ENCODE measurements around the gene SCEL.

Gene SCEL

GRCh38 chr13:77536358-77536757 lies 852 bp downstream of the SCEL start:
- Histone ChIP-seq H3K27me3 (ENCODE audit: control insufficient read depth, low read length) (no peaks in the 10 kb centered on the region), H3K9me3 (ENCODE audit: control insufficient read depth, insufficient read depth, low read length) (no peaks in the 10 kb centered on the region), H3K4me1 (ENCODE audit: control insufficient read depth, low read length) (no peaks in the 10 kb centered on the region), H3K9me2 (replicated peaks; ENCODE audit: control insufficient read depth, low read length) (no peaks in the 10 kb centered on the region), H3K4me2 (ENCODE audit: low read length) (no peak overlapping the region), H3K36me3 (ENCODE audit: control insufficient read depth, low read length) (no peaks in the 10 kb centered on the region), H3K79me2 (ENCODE audit: control insufficient read depth, low read length) (no peaks in the 10 kb centered on the region), H3K27ac (ENCODE audit: low read depth, low read length) (no peak overlapping the region), H3F3A (ENCODE audit: control insufficient read depth, insufficient read depth) (no peaks in the 10 kb centered on the region), H3K4me3 (ENCODE audit: low read length) (no peak overlapping the region), H4K20me1 (ENCODE audit: control insufficient read depth, insufficient read depth, low read depth, low read length) (no peaks in the 10 kb centered on the region)
- TF ChIP-seq CTCF (IDR thresholded peaks at IDR 0.05; ENCODE audit: low read depth, low read length, poor library complexity, severe bottlenecking): no peak
- TF ChIP-seq EZH2phosphoT487 (IDR thresholded peaks at IDR 0.05; ENCODE audit: borderline replicate concordance, low read length): no peak

GRCh38 chr13:77537289-77537919 lies 1.9 kb downstream of the SCEL start:
- Histone ChIP-seq H3K9me2 (replicated peaks; ENCODE audit: control insufficient read depth, low read length) (no peaks in the 10 kb centered on the region), H3K27ac (ENCODE audit: low read depth, low read length) (no peak overlapping the region), H3F3A (ENCODE audit: control insufficient read depth, insufficient read depth) (no peaks in the 10 kb centered on the region), H4K20me1 (ENCODE audit: control insufficient read depth, insufficient read depth, low read depth, low read length) (no peaks in the 10 kb centered on the region), H3K27me3 (ENCODE audit: control insufficient read depth, low read length) (no peaks in the 10 kb centered on the region), H3K4me2 (ENCODE audit: low read length) (no peak overlapping the region), H3K4me3 (ENCODE audit: low read length) (no peak overlapping the region), H3K79me2 (ENCODE audit: control insufficient read depth, low read length) (no peaks in the 10 kb centered on the region), H3K36me3 (ENCODE audit: control insufficient read depth, low read length) (no peaks in the 10 kb centered on the region), H3K9me3 (ENCODE audit: control insufficient read depth, insufficient read depth, low read length) (no peaks in the 10 kb centered on the region), H3K4me1 (ENCODE audit: control insufficient read depth, low read length) (no peaks in the 10 kb centered on the region)
- TF ChIP-seq CTCF (IDR thresholded peaks at IDR 0.05; ENCODE audit: low read depth, low read length, poor library complexity, severe bottlenecking) (no peak), EZH2phosphoT487 (IDR thresholded peaks at IDR 0.05; ENCODE audit: borderline replicate concordance, low read length) (no peak)

- H3K9me2 ChIP-seq (replicated peaks; ENCODE audit: control insufficient read depth, low read length): no peaks in the 10 kb centered on the region
- no peaks in the 10 kb centered on the region for H3K36me3 ChIP-seq (ENCODE audit: control insufficient read depth, low read length)
- H3K9me3 ChIP-seq (ENCODE audit: control insufficient read depth, insufficient read depth, low read length): no peaks in the 10 kb centered on the region
- no peaks in the 10 kb centered on the region for H3K4me1 ChIP-seq (ENCODE audit: control insufficient read depth, low read length)
- TF ChIP-seq CTCF (IDR thresholded peaks at IDR 0.05; ENCODE audit: low read depth, low read length, poor library complexity, severe bottlenecking) (no peak), EZH2phosphoT487 (IDR thresholded peaks at IDR 0.05; ENCODE audit: borderline replicate concordance, low read length) (no peak)
- H3K79me2 ChIP-seq (ENCODE audit: control insufficient read depth, low read length): no peaks in the 10 kb centered on the region
- H4K20me1 ChIP-seq (ENCODE audit: control insufficient read depth, insufficient read depth, low read depth, low read length): no peaks in the 10 kb centered on the region
- no peak overlapping the region for H3K4me2 ChIP-seq (ENCODE audit: low read length)
- no peaks in the 10 kb centered on the region for H3F3A ChIP-seq (ENCODE audit: control insufficient read depth, insufficient read depth)
- H3K27ac ChIP-seq (ENCODE audit: low read depth, low read length): no peak overlapping the region
- no peak overlapping the region for H3K4me3 ChIP-seq (ENCODE audit: low read length)
- H3K27me3 ChIP-seq (ENCODE audit: control insufficient read depth, low read length): no peaks in the 10 kb centered on the region
These were observed 8.2 kb downstream of the SCEL start for GRCh38 chr13:77543711-77544110.

All from DOHH2 (cell line).